ENCODE results near the gene DSTN. TPM values are rescaled to one million over a fixed set of nuclear protein-coding genes. Genes with fewer than 3 reads are reported as not detected.

The DSTN gene
- total RNA-seq, 1 donor from 2014 or later, result 20.1 TPM

DNA sequence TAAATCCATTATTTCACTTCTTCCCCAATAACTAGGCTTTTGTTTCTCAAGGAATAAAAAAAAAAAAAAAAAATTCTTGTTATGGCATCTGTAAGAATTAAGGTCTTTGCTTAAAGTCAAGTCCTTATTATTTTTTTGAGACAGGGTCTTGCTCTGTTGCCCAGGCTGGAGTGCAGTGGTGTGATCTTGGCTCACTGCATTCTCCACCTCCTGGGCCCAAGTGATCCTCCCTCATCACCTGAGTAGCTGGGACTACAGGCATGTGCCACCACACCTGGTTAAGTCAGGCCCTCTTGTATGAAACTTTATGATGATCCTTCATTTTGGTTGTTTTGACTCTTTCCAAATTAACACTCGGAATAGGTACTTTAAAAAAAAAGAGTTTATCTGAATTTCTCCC, 17.3 kb downstream of the DSTN start:
- ATAC-seq (ENCODE audit: low read depth) (no peak), DNase-seq (no peak)
- H3K27me3 Mint-ChIP-seq, result no peaks in the 10 kb centered on the region
- ChIA-PET CTCF (no interaction called here), POLR2A (no interaction called here)
- intact Hi-C loops (cut with micrococcal nuclease), result no loop called here
- no peak overlapping the region for H3K4me3 Mint-ChIP-seq
- TF ChIP-seq, protein P1, sequence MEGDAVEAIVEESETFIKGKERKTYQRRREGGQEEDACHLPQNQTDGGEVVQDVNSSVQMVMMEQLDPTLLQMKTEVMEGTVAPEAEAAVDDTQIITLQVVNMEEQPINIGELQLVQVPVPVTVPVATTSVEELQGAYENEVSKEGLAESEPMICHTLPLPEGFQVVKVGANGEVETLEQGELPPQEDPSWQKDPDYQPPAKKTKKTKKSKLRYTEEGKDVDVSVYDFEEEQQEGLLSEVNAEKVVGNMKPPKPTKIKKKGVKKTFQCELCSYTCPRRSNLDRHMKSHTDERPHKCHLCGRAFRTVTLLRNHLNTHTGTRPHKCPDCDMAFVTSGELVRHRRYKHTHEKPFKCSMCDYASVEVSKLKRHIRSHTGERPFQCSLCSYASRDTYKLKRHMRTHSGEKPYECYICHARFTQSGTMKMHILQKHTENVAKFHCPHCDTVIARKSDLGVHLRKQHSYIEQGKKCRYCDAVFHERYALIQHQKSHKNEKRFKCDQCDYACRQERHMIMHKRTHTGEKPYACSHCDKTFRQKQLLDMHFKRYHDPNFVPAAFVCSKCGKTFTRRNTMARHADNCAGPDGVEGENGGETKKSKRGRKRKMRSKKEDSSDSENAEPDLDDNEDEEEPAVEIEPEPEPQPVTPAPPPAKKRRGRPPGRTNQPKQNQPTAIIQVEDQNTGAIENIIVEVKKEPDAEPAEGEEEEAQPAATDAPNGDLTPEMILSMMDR (IDR thresholded peaks at IDR 0.05), result no peak
- peaks cover 2% of the 10 kb centered on the region for H3K36me3 Mint-ChIP-seq (ENCODE audit: low read depth)
- H3K27ac Mint-ChIP-seq, result no peak overlapping the region
- H3K4me1 Mint-ChIP-seq, result peaks cover 7% of the 10 kb centered on the region
- no peaks in the 10 kb centered on the region for H3K9me3 Mint-ChIP-seq

DNA sequence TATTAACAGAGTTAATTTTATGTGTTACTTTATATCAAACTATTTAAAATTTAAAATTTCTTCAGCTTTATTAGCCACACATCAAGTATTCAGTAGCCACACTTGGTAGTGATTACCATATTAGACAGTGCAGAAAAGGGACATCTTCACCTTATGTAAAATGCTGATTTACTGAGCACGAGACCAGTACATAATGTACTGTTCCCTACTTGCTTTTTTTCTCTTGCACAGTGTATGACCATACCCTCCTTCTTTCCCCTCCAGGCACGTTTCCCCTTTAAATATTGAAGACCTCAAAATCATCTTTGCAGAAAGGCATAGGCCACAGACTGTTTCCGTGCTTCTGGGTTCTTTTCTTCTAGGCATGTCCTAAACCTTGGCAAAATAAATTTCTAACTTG, 17.9 kb downstream of the DSTN start:
- Mint-ChIP-seq H3K27me3 (no peaks in the 10 kb centered on the region), H3K27ac (no peak overlapping the region), H3K4me1 (peaks cover 7% of the 10 kb centered on the region), H3K4me3 (no peak overlapping the region), H3K9me3 (no peaks in the 10 kb centered on the region), H3K36me3 (ENCODE audit: low read depth) (peaks cover 2% of the 10 kb centered on the region)
- DNase-seq (no peak), ATAC-seq (ENCODE audit: low read depth) (no peak)
- POLR2A ChIA-PET, result no interaction called here
- CTCF ChIA-PET, result no interaction called here
- intact Hi-C loops (cut with micrococcal nuclease), result no loop called here
- TF ChIP-seq, protein P1 (IDR thresholded peaks at IDR 0.05), result no peak

DNA sequence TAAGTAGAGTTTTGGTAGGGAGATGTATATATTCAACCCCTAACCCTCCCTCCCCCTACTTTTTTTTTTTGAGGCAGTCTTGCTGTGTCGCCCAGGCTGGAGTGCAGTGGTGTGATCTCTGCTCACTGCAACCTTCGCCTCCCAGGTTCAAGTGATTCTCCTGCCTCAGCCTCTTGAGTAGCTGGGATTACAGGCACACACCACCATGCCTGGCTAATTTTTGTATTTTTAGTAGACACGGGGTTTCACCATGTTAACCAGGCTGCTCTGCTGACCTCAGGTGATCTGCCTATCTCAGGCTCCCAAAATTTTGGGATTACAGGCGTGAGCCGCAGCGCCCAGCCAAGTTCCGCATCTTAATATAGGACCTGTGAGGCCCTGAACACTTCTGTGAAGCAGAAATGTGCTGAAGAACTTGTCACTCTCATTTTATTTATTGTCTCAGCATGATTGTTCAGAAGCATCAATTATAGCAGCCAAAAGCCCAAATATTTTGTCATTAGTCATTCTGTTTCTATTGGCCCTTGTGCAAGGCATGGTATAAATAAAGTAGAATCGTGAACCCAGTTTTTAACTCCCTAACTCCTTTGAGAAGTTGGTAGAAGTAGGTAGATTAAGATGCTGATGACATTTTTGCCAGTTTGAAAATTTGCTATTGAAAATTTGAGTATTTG, 19.4 kb downstream of the DSTN start:
- Mint-ChIP-seq H3K36me3 (ENCODE audit: low read depth) (peaks cover 2% of the 10 kb centered on the region), H3K4me3 (no peak overlapping the region), H3K4me1 (peaks cover 7% of the 10 kb centered on the region), H3K27ac (no peak overlapping the region), H3K9me3 (no peaks in the 10 kb centered on the region), H3K27me3 (no peaks in the 10 kb centered on the region)
- ATAC-seq (ENCODE audit: low read depth) (no peak), DNase-seq (no peak)
- intact Hi-C loops (cut with micrococcal nuclease), result no loop called here
- POLR2A ChIA-PET, result no interaction called here
- CTCF ChIA-PET, result no interaction called here
- TF ChIP-seq, protein P1 (IDR thresholded peaks at IDR 0.05), result no peak

DNA sequence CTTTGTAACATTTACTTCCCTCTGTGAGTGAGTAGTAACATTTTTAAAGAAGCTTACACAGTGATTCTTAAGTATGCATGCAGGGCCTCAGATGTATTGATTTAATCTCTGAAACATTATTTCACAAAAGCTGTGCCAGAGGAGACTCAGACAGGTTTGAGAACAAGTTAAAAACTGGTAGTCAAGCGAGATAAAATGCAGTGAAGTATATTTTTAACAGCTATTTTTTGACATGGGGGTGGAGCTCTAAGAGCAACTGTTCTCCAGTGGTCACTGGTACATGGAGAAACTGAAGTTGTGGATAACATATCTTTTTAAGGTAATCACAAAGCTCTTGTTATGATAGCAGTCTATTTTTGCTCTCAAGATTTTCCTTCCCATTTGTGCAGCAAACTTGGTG, 20.4 kb downstream of the DSTN start:
- ATAC-seq (ENCODE audit: low read depth) (no peak), DNase-seq (no peak)
- Mint-ChIP-seq H3K27me3 (no peaks in the 10 kb centered on the region), H3K4me1 (peaks cover 7% of the 10 kb centered on the region), H3K4me3 (no peak overlapping the region), H3K36me3 (ENCODE audit: low read depth) (peaks cover 2% of the 10 kb centered on the region), H3K9me3 (no peaks in the 10 kb centered on the region), H3K27ac (no peak overlapping the region)
- ChIA-PET CTCF (no interaction called here), POLR2A (no interaction called here)
- intact Hi-C loops (cut with micrococcal nuclease), result no loop called here
- TF ChIP-seq, protein P1 (IDR thresholded peaks at IDR 0.05), result no peak

DNA sequence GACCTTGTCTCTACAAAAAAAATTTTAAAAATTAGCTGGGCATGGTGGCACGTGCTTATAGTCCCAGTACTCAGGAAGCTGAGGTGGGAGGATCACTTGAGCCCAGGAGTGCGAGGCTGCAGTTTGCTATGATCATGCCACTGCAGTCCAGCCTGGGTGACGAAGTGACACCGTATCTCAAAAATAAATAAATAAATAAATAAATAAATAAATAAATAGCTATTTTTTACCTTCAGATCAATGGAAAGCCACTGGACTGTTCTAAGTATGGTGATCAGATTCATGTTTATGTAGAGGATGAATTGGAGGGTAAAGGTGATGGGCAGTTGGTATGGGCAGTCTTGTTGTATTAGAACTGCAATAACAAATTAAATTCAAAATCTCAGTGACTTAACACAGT, 24.0 kb downstream of the DSTN start:
- intact Hi-C loops (cut with micrococcal nuclease), result no loop called here
- Mint-ChIP-seq H3K36me3 (ENCODE audit: low read depth) (peaks cover 2% of the 10 kb centered on the region), H3K4me1 (peaks cover 7% of the 10 kb centered on the region), H3K27me3 (no peaks in the 10 kb centered on the region), H3K27ac (no peak overlapping the region), H3K9me3 (no peaks in the 10 kb centered on the region), H3K4me3 (no peak overlapping the region)
- ChIA-PET CTCF (interaction anchor here (1.0 to 1.1 kb wide), 2 partner anchors 8 to 90 kb away, joined by 3 read pairs; no protein-coding TSS in a partner anchor), POLR2A (no interaction called here)
- TF ChIP-seq, protein P1 (IDR thresholded peaks at IDR 0.05), result no peak
- ATAC-seq (ENCODE audit: low read depth), result no peak
- no peak for DNase-seq
